Astrocyte (in vitro differentiated cells and primary cell): ENCODE data around the gene SETD7. TPM values are rescaled to one million over a fixed set of nuclear protein-coding genes. Genes with fewer than 3 reads are reported as not detected.

Experiments
- DNase-seq: peaks from one replicate; pipeline ENCODE4 v3.0.0-alpha.2; 2010; ENCODE audit warnings: low read depth
- FAIRE-seq: peaks from 2 replicates; lab custom pipeline; 2011; peaks lifted over from hg19 to GRCh38; lab: Jason Lieb, UNC
- H2AFZ ChIP-seq: 2 replicates; pipeline ENCODE4 v1.6.0; 2012; ENCODE audit warnings: low read depth, low read length, inconsistent platforms
- H3K27ac ChIP-seq: 2 replicates; pipeline ENCODE4 v1.5.1; 2011; ENCODE audit warnings: low read depth, low read length, inconsistent platforms
- H3K27me3 ChIP-seq: 2 replicates; pipeline ENCODE4 v1.6.0; 2011; ENCODE audit warnings: low read length, inconsistent platforms; ENCODE audit not compliant: insufficient read depth
- H3K36me3 ChIP-seq: 2 replicates; pipeline ENCODE4 v1.5.1; 2011; ENCODE audit warnings: low read length, inconsistent platforms; ENCODE audit not compliant: insufficient read depth
- H3K4me1 ChIP-seq: 2 replicates; pipeline ENCODE4 v1.5.1; 2011; ENCODE audit warnings: low read length, inconsistent platforms; ENCODE audit not compliant: insufficient read depth
- H3K4me2 ChIP-seq: 2 replicates; pipeline ENCODE4 v1.6.0; 2012; ENCODE audit warnings: low read length, inconsistent platforms
- H3K4me3 ChIP-seq: 2 replicates; pipeline ENCODE4 v1.5.1; 2011; ENCODE audit warnings: low read depth, mild to moderate bottlenecking, low read length, inconsistent platforms; ENCODE audit not compliant: insufficient read depth
- H3K79me2 ChIP-seq: 2 replicates; pipeline ENCODE4 v1.6.0; 2012; ENCODE audit warnings: mild to moderate bottlenecking, low read length, inconsistent platforms; ENCODE audit not compliant: insufficient read depth
- H3K9ac ChIP-seq: 2 replicates; pipeline ENCODE4 v1.6.0; 2012; ENCODE audit warnings: mild to moderate bottlenecking, low read length, inconsistent platforms
- H3K9me3 ChIP-seq: 2 replicates; pipeline ENCODE4 v1.5.1; 2012; ENCODE audit warnings: low read depth, mild to moderate bottlenecking, low read length, inconsistent platforms; ENCODE audit not compliant: insufficient read depth
- H4K20me1 ChIP-seq: 2 replicates; pipeline ENCODE4 v1.6.0; 2012; ENCODE audit warnings: low read length, inconsistent platforms; ENCODE audit not compliant: insufficient read depth
- H3K27ac Mint-ChIP-seq: one replicate; pipeline ENCODE4 v1.8.0; 2021; ENCODE audit warnings: mild to moderate bottlenecking, mixed read lengths; ENCODE audit not compliant: unreplicated experiment
- H3K27me3 Mint-ChIP-seq: one replicate; pipeline ENCODE4 v1.8.0; 2021; ENCODE audit warnings: low read depth, mixed read lengths; ENCODE audit not compliant: unreplicated experiment
- H3K36me3 Mint-ChIP-seq: one replicate; pipeline ENCODE4 v1.8.0; 2021; ENCODE audit warnings: low read depth, mixed read lengths; ENCODE audit not compliant: unreplicated experiment
- H3K4me1 Mint-ChIP-seq: one replicate; pipeline ENCODE4 v1.8.0; 2021; ENCODE audit warnings: low read depth, mixed read lengths; ENCODE audit not compliant: unreplicated experiment
- H3K4me3 Mint-ChIP-seq: one replicate; pipeline ENCODE4 v1.8.0; 2021; ENCODE audit warnings: mild to moderate bottlenecking, moderate library complexity, mixed read lengths; ENCODE audit not compliant: unreplicated experiment
- H3K9me3 Mint-ChIP-seq: one replicate; pipeline ENCODE4 v1.8.0; 2021; ENCODE audit warnings: mild to moderate bottlenecking, mixed read lengths; ENCODE audit not compliant: unreplicated experiment
- EZH2 ChIP-seq: IDR thresholded peaks from 2 replicates; pipeline ENCODE4 v1.6.1; 2012; ENCODE audit warnings: mild to moderate bottlenecking, low read length, inconsistent platforms; ENCODE audit not compliant: insufficient read depth
- total RNA-seq: library from RNA; stranded (reverse); gene quantifications from 2 replicates; pipeline ENCODE4 v1.2.1, GENCODE V29; 2021
- TF ChIP-seq, protein P1 (sequence below): IDR thresholded peaks from 2 replicates; pipeline ENCODE4 v1.5.1; 2011; ENCODE audit warnings: low read depth, mild to moderate bottlenecking, inconsistent platforms, low read length, moderate library complexity; ENCODE audit not compliant: insufficient read depth

The SETD7 gene
- total RNA-seq, 1 donor from 2014 or later, result 55.0 TPM

DNA sequence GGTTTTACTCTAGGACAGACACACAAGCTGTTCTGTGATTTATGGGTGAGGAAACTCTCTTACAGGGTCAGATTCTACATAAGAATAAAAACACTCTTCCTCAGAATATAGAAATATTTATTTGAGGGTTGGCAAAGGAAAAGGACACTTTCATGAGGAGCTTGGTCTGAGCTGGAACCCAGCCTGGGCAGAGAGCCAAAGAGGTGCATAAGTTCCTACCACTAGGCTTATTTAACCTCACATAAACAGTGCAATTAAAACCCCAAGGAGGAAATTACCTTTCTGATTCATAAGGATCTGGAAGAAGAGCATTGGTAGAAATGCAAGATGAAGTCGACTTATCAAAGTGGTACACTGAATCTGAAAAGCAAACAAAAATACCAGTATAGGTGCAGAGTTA is 32.9 kb downstream of the SETD7 start:
- Mint-ChIP-seq H3K27me3 (no peaks in the 10 kb centered on the region), H3K27ac (no peak overlapping the region), H3K4me3 (no peak overlapping the region), H3K36me3 (peaks cover 19% of the 10 kb centered on the region), H3K9me3 (no peaks in the 10 kb centered on the region), H3K4me1 (peaks cover 14% of the 10 kb centered on the region)
- no peak overlapping the region for H2AFZ ChIP-seq
- no peaks in the 10 kb centered on the region for H3K79me2 ChIP-seq
- no peak overlapping the region for H3K27ac ChIP-seq
- H3K4me2 ChIP-seq, result no peak overlapping the region
- peaks cover 38% of the 10 kb centered on the region for H3K36me3 ChIP-seq
- no peaks in the 10 kb centered on the region for H3K4me1 ChIP-seq
- no peak overlapping the region for H3K9ac ChIP-seq
- DNase-seq, result peak; percentile 10
- TF ChIP-seq EZH2, result no peak
- H3K27me3 ChIP-seq, result no peaks in the 10 kb centered on the region
- FAIRE-seq, result peak; percentile 5
- peaks cover 19% of the 10 kb centered on the region for H4K20me1 ChIP-seq
- no peaks in the 10 kb centered on the region for H3K9me3 ChIP-seq
- no peak overlapping the region for H3K4me3 ChIP-seq

DNA sequence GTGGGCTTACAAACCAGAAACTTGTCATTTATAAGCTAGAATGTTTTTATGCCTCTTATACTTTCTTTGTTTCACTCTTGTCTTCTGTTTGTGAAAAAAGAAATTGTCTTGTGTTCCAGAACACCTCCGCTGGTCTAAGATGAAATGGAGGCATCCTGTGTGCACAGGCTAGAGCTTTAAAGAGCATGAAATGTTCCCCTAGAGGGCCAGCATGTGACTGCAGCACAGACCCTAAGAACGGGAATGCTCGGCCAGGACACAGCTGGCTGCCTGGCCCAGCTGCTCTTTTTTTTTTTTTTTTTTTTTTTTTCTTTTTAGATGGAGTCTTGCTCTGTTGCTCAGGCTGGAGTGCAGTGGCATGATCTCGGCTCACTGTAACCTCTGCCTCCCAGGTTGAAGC is 33.6 kb downstream of the SETD7 start:
- Mint-ChIP-seq H3K27ac (no peak overlapping the region), H3K27me3 (no peaks in the 10 kb centered on the region), H3K4me1 (peaks cover 14% of the 10 kb centered on the region), H3K4me3 (no peak overlapping the region), H3K36me3 (peaks cover 21% of the 10 kb centered on the region), H3K9me3 (no peaks in the 10 kb centered on the region)
- Histone ChIP-seq H3K9me3 (no peaks in the 10 kb centered on the region), H3K36me3 (peaks cover 43% of the 10 kb centered on the region), H3K4me3 (no peak overlapping the region), H3K4me1 (no peaks in the 10 kb centered on the region), H3K79me2 (no peaks in the 10 kb centered on the region), H2AFZ (no peak overlapping the region), H3K9ac (no peak overlapping the region), H3K27ac (no peak overlapping the region), H4K20me1 (peaks cover 19% of the 10 kb centered on the region), H3K4me2 (no peak overlapping the region), H3K27me3 (no peaks in the 10 kb centered on the region)
- TF ChIP-seq, protein P1, sequence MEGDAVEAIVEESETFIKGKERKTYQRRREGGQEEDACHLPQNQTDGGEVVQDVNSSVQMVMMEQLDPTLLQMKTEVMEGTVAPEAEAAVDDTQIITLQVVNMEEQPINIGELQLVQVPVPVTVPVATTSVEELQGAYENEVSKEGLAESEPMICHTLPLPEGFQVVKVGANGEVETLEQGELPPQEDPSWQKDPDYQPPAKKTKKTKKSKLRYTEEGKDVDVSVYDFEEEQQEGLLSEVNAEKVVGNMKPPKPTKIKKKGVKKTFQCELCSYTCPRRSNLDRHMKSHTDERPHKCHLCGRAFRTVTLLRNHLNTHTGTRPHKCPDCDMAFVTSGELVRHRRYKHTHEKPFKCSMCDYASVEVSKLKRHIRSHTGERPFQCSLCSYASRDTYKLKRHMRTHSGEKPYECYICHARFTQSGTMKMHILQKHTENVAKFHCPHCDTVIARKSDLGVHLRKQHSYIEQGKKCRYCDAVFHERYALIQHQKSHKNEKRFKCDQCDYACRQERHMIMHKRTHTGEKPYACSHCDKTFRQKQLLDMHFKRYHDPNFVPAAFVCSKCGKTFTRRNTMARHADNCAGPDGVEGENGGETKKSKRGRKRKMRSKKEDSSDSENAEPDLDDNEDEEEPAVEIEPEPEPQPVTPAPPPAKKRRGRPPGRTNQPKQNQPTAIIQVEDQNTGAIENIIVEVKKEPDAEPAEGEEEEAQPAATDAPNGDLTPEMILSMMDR, result no peak
- TF ChIP-seq EZH2, result no peak
- DNase-seq, result no peak
- no peak for FAIRE-seq

DNA sequence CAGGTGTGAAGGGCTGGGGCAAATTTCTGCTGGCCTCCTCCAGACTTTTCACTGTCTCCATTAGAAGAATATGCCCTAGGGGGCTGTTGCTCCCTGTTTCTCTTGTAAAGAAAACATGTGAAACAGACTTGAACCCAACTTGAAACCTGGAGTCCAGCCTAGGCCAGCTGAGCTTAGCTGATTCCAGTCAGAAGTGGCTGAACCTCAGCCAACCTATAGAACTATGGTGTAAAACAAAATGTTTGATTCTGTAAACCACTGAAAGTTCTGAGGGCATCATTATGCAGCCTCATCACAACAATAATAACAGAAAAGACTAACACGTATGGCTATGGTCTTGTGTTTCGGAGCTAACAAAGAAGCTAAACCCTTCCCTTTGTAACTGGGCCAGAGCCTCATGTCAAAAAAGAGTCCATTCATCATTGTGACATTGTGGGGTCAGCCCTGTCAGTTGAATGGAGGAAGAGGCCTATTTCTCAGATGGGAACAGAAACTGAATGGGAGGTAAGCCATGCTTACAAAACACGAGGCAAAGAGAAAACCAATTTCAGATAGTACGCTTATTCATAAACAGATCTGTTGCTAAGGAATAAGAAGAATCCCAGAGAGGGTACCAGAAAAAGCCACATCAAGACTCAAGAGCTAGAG is 34.1 kb downstream of the SETD7 start:
- Histone ChIP-seq H3K9me3 (no peaks in the 10 kb centered on the region), H3K79me2 (no peaks in the 10 kb centered on the region), H3K9ac (no peak overlapping the region), H3K27ac (no peak overlapping the region), H3K4me3 (no peak overlapping the region), H3K4me1 (no peaks in the 10 kb centered on the region), H4K20me1 (peaks cover 19% of the 10 kb centered on the region), H3K27me3 (no peaks in the 10 kb centered on the region), H2AFZ (no peak overlapping the region), H3K4me2 (no peak overlapping the region), H3K36me3 (peaks cover 46% of the 10 kb centered on the region)
- Mint-ChIP-seq H3K36me3 (peaks cover 23% of the 10 kb centered on the region), H3K4me3 (no peak overlapping the region), H3K27ac (no peak overlapping the region), H3K9me3 (no peaks in the 10 kb centered on the region), H3K4me1 (peaks cover 14% of the 10 kb centered on the region), H3K27me3 (no peaks in the 10 kb centered on the region)
- FAIRE-seq (no peak), DNase-seq (no peak)
- no peak for TF ChIP-seq EZH2
- TF ChIP-seq, protein P1, result no peak
